NCI-H2227 treated with DMSO at 0.1 percent for 48 hours (cell line): ENCODE measurements around the gene NCK2.

ENCODE experiments used
- DNase-seq: peaks from one replicate; lab custom pipeline; 2025; lab: John Stamatoyannopoulos, UW

NCK2 gene

DNA sequence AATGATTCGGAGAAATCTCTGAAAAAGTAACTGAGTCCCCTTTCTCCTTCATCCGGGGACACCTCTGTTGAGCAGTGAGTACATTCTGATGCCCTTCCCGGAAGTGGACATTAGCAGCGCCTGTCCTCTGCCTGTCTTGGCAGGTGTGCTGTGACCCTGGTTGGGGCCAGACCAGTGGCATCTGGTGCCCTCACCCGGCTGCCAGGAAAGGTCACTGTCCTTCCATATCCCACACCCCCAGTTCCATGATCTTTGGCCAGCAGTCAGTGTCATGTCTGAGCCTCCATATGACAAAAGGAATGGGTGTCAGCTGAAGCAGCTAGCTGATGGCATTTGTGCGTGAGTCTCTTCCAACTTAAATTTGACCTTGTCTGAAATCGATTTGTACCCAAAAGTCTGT, 128.1 kb downstream of the NCK2 start:
- DNase-seq = no peak

DNA sequence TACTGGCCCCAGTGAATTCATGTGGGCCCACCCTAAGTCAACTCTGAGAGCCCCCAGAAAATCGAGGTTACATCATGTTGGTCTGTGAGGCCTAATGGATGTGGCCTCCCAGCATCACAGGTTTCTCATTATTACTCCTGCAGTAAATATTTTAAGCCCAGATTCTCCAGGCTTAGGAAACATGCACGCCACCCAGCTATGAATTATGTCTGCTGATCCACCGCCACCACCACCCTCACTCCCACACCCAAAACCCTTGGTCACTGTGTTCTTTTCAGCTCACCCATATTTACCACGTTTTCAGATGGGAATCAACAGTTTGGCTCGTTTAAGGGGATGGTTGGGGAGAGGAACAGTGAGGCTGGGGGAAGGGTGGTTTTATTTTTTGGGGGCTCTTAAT, 128.6 kb downstream of the NCK2 start:
- no peak for DNase-seq

DNA sequence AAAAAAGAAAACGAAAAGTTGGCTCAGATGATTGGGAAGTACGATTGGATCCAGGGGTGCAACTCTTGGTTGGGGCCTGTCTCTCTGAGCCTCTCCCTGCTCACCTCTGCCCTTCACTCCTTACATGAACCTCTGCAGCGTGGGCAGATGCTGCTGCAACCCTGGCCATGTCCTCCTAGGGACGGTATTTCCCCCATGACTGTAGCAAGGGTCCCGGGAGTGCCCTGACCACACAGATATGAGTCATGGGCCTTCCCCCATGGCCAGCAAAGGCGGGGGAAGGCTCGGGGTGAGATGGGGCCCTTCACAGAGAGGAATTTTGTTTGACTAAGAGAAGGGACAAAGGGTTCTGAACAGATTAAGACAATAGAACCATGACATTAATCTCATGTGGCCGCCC, 129.0 kb downstream of the NCK2 start:
- no peak for DNase-seq

DNA sequence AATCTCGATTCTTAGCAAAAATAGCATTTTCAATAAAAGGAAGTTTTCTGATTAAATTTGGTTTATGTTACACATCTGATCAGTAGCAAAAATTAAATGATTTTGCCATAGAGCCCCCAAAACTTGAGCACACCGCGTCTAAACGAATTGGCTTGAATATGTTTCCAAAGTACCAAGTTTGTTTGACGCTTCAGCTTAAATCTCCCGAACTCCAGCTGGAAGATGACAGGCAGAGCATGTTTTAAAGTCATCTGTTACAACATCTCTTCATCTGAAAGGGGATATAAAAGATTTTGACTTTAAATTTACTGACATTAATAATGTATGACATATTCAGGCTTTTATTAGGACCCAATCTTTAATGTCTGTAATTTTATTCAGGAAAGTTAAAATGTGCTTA, 129.8 kb downstream of the NCK2 start:
- DNase-seq = no peak

DNA sequence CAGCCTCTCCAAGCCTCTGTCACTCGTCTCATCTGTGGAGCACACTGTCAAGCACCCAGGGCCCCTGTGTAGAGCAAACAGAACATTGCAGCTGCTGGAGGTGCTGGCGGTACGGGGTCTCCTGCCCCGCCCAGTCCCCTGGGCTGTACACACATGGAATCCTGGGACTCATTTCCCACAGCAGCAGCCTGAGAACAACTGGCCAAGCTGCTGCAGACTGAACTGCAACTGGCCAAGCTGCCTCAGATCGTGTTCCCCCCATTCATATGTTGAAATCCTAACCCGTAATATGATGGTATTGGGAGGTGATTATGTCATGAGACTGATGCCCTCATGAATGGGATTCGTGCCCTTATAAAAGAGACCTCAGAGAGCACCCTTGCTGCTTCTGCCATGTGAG, 130.5 kb downstream of the NCK2 start:
- DNase-seq = no peak

DNA sequence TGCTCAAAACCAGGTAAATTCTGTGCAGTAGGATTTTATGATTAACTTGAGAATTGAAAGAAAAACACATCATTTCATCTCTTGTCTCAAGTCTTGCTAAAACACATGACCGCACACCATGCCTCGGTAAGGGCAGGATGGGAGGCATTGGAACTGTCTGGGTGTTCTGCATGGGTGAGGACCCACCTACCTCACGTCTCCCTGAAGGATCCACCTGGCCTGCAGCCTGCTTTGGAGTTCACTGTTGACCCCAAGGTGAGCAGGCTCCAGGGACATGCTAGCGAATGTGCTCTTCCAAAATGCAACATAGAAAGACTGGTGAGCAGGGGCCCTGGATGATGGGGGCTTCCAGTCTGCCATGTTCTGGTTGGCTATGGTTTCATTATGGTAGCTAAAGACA, 131.5 kb downstream of the NCK2 start:
- DNase-seq = no peak

DNA sequence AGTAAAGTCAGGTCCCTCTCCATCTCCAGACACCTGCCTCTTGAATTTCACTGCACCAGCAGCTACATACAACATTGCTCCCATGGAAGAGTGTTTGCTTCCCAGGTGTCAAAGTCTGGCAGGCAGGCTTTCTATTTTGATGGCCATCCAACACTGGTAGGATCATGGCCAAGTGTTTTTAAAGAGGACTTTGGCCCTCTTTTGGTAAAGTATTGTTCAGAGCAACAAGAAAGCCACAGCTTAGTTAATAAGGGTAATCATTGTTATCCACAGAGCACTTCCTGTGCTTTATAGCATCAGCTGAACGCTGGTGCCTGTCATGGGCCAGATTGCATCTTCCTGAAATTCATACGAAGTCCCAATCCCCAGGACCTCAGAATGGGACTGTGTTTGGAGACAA, 133.2 kb downstream of the NCK2 start:
- DNase-seq = no peak

DNA sequence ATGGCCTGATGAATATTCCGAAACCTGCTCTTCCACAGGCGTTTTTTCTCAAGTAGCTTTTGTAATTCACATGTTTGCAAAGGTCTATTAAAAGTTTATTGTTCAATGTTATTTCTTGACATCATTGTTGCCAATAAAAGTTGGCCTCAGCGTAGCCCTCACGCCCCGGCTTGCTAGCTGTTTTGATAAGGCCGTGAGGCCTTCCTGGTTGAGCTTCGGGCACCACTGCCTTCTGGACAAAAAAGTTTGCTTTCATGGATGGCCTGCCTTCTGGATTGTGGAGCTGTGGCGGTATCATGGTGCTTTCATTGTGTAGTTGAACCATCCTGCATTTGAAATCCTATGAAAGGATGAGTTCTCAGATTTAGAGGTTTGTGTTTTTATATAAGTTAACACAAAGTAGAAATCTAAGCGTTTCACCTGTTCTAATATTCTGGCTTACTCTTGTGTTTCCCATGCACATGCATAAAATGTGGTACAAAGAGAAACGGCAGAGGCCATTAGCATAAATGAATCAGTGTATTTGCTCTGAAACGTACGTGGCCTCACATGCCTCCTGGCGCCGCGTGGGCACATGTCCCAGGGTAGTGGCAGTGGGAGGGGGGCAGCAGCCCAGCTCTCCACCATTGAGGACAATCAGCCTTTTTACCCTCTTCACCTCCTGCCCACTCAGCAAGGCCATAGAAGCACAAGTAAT, 134.5 kb downstream of the NCK2 start:
- no peak for DNase-seq

DNA sequence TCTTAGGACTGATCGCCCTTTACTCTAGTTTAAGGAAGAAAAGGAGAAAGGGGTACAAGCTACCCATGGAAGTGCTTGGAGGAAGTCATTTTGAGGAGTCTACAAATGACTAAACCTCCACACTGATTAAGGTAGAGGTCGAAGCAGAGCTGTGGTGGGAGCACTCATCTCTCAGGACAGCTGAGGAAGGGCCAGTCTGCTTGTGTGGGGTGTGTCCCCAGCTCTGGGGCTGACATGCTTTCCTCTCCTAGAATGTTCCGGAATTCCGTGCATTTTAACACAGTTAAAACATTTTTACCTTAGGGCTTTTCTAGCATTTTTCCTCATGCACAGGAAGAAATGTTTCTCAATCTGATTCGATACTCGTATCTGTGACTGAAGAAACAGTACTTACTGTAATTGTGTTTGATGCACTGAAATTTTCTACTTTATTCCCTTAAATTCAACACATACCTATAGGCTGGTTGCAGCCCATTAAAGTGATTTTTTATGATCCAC, 135.1 kb downstream of the NCK2 start:
- no peak for DNase-seq

DNA sequence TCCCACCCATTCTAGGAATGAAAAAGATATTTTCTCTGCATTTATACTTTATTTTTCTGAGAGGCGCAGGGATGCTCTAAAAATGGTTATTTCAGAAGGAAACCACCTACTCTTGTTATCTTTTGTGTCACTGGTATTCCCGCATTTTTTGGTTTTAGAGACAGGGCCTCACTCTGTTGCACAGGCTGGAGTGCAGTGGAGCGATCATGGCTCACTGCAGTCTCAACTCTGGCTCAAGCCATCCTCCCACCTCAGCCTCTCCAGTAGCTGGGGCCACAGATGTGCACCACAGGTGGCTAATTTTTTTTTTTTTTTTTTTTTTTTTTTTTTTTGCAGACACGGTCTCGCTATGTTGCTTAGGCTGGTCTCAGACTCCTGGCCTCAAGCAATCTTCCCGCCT, 135.9 kb downstream of the NCK2 start:
- no peak for DNase-seq

DNA sequence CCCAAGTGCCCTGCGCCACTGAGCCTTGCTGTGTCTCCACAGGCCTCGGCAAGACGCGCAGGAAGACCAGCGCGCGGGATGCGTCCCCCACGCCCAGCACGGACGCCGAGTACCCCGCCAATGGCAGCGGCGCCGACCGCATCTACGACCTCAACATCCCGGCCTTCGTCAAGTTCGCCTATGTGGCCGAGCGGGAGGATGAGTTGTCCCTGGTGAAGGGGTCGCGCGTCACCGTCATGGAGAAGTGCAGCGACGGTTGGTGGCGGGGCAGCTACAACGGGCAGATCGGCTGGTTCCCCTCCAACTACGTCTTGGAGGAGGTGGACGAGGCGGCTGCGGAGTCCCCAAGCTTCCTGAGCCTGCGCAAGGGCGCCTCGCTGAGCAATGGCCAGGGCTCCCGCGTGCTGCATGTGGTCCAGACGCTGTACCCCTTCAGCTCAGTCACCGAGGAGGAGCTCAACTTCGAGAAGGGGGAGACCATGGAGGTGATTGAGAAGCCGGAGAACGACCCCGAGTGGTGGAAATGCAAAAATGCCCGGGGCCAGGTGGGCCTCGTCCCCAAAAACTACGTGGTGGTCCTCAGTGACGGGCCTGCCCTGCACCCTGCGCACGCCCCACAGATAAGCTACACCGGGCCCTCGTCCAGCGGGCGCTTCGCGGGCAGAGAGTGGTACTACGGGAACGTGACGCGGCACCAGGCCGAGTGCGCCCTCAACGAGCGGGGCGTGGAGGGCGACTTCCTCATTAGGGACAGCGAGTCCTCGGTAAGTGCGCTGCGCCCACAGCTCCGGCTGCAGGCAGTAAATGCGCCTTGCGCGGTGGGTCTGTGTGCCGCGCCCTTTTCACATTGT, 136.8 kb downstream of the NCK2 start:
- DNase-seq = no peak

DNA sequence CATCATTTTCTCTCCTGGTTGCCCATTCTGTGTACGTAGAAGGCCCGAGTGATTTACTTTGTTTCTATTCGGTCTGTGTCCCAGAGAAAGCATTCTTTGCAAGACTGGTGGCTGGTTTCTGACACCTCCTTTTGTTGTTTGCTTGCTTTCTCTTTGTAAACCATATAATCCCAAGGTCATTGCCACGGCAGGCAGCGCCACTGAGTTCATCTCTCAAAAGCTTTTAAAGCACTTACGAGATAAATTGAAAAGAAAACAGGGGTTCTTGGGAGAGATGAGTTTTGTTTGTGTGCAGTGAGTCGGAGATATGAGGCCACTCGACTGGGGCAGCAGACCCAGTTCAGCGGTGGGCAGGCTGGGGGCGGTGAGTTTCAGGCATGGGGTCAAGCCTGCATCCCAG, 137.6 kb downstream of the NCK2 start:
- peak; percentile 75 for DNase-seq

DNA sequence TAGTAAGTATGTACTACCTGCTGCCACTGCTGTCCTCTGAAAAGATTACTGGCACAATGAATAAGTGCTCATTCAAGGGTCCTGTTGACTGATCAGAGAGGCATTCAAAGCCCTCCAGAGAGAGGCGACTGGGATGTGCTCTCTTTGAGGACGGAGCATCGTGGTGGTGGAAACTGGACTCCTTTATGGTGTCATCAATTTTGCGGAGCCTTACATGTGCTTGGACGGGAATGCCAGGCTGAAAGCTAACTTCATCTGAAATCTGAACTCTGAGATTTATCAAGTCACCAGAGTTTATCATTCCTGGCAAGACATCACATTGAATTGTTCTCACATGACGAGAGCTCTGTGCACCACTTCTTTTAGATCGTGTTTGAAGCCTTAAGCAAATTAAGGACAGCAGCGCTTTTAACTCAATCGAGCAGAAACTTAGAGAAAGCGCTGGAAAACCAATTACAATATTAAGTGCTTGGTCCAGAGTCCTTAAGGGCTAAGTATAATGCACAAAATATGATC, 138.3 kb downstream of the NCK2 start:
- peak; percentile 41 for DNase-seq

DNA sequence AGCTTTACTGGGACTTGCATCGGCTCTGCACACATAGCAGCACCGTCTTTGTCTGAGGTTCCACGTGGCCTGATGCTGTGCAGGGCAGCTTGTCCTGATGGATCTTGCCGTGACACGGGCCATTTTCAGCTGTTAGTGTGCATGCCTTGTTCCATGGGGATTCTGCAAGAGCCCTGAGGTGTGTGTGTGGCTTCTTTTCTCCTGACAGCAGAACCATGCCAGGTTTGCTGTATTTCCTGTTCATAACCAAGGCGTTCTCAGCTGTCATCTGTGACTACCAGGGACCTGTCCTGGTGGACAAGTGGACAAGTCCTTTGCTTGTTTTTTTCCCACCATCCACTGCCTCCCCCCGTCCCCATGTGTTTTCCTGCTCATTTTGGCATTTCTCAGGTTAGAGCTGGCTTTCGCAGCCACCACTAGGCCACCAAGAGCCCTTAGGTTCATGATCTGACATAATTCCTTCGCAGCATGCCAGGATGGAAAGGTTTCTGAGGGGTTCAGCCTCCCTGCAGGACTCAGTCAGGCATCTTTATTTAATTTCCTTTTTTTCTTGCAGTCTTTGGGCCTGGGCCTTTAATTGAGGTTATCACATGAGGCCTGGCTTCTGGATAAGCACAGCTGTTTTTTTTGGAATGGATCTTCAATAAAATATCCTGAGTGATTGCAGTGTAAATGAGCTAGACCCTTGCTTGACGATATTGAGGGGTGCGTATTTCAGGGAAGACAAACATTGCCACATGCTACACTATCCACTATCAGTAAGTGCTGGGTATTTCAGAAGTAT, 139.4 kb downstream of the NCK2 start:
- no peak for DNase-seq

DNA sequence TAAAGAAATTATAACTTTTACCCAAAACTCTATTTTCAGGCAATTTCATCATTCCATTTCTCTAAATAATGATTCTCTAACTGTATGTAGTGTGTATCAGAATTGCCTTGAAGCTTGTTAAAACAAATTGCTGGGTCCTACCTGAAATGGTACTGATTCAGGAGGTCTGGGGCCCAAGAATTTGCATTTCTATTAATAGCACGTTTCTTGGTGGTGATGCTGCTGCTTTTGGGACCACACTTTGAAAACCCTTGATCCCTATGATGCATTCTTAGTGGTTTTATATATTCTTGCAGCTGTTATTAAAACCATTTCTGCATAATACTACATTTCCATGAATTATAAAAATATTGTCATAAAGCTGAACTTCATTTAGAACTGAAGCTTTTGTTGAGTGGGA, 140.7 kb downstream of the NCK2 start:
- DNase-seq = no peak

DNA sequence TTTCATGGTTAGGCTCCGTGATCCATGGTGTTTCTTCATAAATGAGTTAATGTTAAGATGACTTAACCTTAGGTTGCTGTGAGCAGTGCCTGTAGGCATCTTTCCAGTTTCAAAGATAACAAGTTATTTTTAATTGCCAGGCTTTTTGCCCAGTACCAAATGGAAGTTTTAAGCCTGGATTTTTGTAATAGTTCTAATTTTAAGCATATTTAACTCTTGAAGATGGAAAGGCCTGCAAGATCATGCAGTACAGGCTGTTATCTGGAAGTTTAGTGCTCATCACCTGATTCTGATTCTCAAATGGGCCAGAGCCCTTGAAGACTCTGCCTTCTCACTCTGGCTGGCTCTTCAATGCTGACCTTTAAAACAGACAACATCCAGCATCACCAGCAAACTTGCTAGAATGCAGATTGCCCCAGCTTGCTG, 141.3 kb downstream of the NCK2 start:
- DNase-seq = no peak

DNA sequence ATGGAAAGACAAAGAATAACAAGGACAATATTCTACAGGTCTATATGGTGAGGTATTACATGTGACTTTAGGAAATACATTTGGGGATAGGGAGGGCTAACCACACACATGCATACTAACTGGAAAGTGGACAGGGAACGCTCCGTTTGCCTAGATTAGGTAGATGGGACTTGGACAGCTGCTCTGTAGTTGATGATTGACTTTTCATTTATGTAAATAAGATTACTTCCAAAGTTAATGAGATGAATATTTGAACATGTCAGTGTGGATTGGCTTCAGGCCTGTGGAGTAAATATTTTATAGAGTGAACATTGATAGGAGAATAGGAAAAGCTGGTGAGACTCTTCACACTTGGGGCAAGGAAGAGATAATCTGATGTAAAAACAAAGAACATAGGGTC, 142.0 kb downstream of the NCK2 start:
- DNase-seq = no peak

DNA sequence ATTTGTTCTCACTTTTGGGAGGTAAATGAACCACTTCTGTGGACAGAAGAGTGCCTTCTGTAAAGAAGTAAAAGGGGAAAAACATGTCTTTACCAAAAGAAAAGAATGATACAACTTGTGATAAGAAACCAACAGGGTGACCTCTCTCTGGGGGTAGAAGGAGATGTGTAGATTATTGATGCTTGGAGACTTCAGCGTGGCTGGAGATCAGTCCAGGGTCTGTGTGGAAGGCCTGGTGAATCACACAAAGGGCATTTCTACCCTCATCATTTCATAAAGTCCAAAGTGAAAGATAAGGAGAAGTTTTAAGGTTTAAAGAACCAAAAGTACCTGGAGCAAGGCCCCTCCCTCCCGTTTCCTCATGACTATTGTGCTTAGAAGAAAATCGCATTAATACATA, 142.5 kb downstream of the NCK2 start:
- no peak for DNase-seq

DNA sequence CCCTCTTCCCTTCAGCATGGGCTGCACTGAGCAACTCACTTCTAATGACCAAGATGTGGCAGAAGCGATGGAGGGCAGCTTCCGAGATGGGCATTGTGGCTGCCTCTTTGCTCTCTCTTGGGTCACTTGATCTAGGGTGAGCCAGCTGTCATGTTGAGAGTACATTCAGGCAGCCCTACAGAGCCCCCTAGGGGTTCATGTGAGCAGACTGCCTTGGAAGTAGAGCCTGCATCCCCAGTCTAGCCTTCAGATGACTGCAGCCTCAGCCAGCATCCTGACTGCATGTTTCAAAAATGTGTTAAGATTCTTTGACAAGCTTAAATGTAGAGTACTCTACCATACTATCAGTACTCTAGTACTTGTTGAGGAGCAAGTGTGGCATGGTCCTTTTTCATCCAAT, 143.9 kb downstream of the NCK2 start:
- DNase-seq = no peak

DNA sequence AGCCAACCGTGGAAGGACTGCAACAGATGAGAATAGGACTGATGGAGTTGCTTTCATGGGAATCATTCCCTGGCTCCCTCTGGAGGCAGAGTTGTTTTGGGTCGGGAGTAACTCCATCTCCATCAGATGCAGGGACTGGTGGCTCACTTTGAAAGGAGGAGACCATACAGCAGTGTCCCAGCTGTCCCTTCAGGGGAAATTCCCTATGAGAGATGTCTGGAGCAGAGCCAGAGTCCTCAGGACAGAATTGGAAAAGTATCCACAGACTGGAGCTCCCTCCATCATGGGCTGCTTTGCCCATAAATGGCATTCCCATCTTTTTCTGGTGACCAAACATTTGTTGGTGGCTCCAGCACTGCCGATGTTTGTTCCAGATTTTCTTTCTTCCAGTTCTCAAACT, 144.3 kb downstream of the NCK2 start:
- DNase-seq = no peak

DNA sequence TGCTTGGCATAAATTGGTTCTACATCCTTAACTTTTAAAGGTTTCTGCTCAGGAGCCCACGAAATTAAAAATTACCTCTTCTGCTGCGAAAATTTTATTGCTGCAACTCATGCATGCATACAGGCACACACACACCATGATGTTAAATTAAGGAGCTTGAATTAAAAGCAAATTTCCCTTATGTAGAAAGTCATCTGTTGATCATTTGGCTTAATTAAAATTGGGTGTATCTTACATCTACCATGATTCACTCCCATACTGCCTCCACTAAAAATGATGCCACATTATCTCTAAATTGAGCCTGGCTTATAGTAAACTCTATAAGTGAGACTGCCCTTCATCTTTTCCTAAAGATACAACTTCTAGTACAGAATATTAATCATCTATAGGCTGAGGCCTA, 145.4 kb downstream of the NCK2 start:
- no peak for DNase-seq

DNA sequence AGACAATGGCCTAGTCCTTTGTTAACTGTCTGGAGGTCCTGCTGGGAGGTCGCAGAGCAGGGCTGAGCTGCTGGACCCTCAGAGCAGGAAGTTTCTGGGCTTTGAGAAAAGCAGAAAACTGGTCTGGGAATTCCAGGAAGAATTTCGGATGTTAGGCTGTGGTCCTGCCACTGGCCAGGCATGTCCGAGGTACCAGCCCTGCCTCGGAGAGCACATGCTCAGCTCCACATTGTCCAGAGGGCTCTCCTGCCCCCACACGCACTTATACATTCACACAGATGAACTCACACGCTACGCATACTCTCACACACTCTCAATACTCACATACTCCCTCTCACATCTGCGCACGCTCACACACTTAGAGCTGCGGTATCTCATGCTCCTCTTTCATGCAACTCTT, 146.1 kb downstream of the NCK2 start:
- DNase-seq = no peak
